ENCODE data around the gene UGT1A6. TPM values are rescaled to one million over a fixed set of nuclear protein-coding genes. Genes with fewer than 3 reads are reported as not detected.

UGT1A6 gene
- total RNA-seq, 4 donors from 2014 or later = 13.5 to 40.2 (median 18.1) TPM

GRCh38 chr2:233712611-233713261, 20.0 kb downstream of the UGT1A6 start, which contains the start of gene UGT1A5:
Gene UGT1A5, plus strand, starts transcription at chr2:233712907. Its CDS starts 85 bp downstream, at chr2:233712992.
- in situ Hi-C loops (cut with MboI; ENCODE audit: low pct_ligation_motif_present in 1 of 4, low pct_unique_long_range_greater_than_20kb in 1 of 4, low sequenced_read_pairs in 3 of 4) (loop anchor here in 1 of 4 donors (25.0 kb wide), 1 partner anchor 250 kb away; no protein-coding TSS in a partner anchor), intact Hi-C loops (cut with DNase I; ENCODE audit: low total_unique reads) (no loop called here)
- Histone ChIP-seq H3K36me3 (no peaks in the 10 kb centered on the region), H3K27me3 (no peaks in the 10 kb centered on the region), H3K9me3 (no peaks in the 10 kb centered on the region), H3K4me3 (no peak within 1 kb of the TSS), H3K4me1 (peaks cover 0 to 4% (median 1%) of the 10 kb centered on the region in 4 donors), H3K27ac (no peak within 1 kb of the TSS)
- WGBS, 2 donors (ENCODE audit: low coverage in 1 of 2) = 76 to 78% methylated on average over 8 to 14 of the region's 14 CpGs
- TF ChIP-seq POLR2A (IDR thresholded peaks at IDR 0.05) (no peak), POLR2AphosphoS5 (IDR thresholded peaks at IDR 0.05) (no peak), CTCF (IDR thresholded peaks at IDR 0.05) (no peak), EP300 (IDR thresholded peaks at IDR 0.05; ENCODE audit: low read depth) (no peak)
- no peak for DNase-seq

GRCh38 chr2:233713262-233713615, 20.5 kb downstream of the UGT1A6 start:
- no peaks in the 10 kb centered on the region for H3K9me3 ChIP-seq
- no peaks in the 10 kb centered on the region for H3K36me3 ChIP-seq
- 82 to 84% methylated on average over 4 to 7 of the region's 7 CpGs for WGBS, 2 donors (ENCODE audit: low coverage in 1 of 2)
- TF ChIP-seq EP300 (IDR thresholded peaks at IDR 0.05; ENCODE audit: low read depth) (no peak), POLR2AphosphoS5 (IDR thresholded peaks at IDR 0.05) (no peak), CTCF (IDR thresholded peaks at IDR 0.05) (no peak)
- in situ Hi-C loops (cut with MboI; ENCODE audit: low pct_ligation_motif_present in 1 of 4, low pct_unique_long_range_greater_than_20kb in 1 of 4, low sequenced_read_pairs in 3 of 4) = loop anchor here in 1 of 4 donors (25.0 kb wide), 1 partner anchor 251 kb away; no protein-coding TSS in a partner anchor
- no peak for DNase-seq
- no peaks in the 10 kb centered on the region for H3K27me3 ChIP-seq
- H3K4me1 ChIP-seq = peaks cover 0 to 4% (median 1%) of the 10 kb centered on the region in 4 donors
- no peak overlapping the region for H3K27ac ChIP-seq
- intact Hi-C loops (cut with DNase I; ENCODE audit: low total_unique reads) = no loop called here
- no peak overlapping the region for H3K4me3 ChIP-seq

GRCh38 chr2:233714121-233714520, 21.4 kb downstream of the UGT1A6 start:
- H3K36me3 ChIP-seq = no peaks in the 10 kb centered on the region
- no peak overlapping the region for H3K27ac ChIP-seq
- TF ChIP-seq CTCF (IDR thresholded peaks at IDR 0.05) (no peak), EP300 (IDR thresholded peaks at IDR 0.05; ENCODE audit: low read depth) (no peak), POLR2AphosphoS5 (IDR thresholded peaks at IDR 0.05) (no peak), POLR2A (IDR thresholded peaks at IDR 0.05) (no peak)
- intact Hi-C loops (cut with DNase I; ENCODE audit: low total_unique reads) = no loop called here
- H3K27me3 ChIP-seq = no peaks in the 10 kb centered on the region
- no peaks in the 10 kb centered on the region for H3K9me3 ChIP-seq
- in situ Hi-C loops (cut with MboI; ENCODE audit: low pct_ligation_motif_present in 1 of 4, low pct_unique_long_range_greater_than_20kb in 1 of 4, low sequenced_read_pairs in 3 of 4) = loop anchor here in 1 of 4 donors (25.0 kb wide), 1 partner anchor 252 kb away; no protein-coding TSS in a partner anchor
- no peak for DNase-seq
- 50 to 68% methylated on average over 1 to 2 of the region's 2 CpGs for WGBS, 2 donors (ENCODE audit: low coverage in 1 of 2)
- no peak overlapping the region for H3K4me3 ChIP-seq
- peaks cover 0 to 4% (median 1%) of the 10 kb centered on the region in 4 donors for H3K4me1 ChIP-seq

- Histone ChIP-seq H3K36me3 (no peaks in the 10 kb centered on the region), H3K4me3 (no peak within 1 kb of the TSS), H3K4me1 (no peaks in the 10 kb centered on the region), H3K27me3 (no peaks in the 10 kb centered on the region), H3K9me3 (no peaks in the 10 kb centered on the region), H3K27ac (no peak within 1 kb of the TSS)
- DNase-seq = no peak
- intact Hi-C loops (cut with DNase I; ENCODE audit: low total_unique reads) = no loop called here
- TF ChIP-seq POLR2A (IDR thresholded peaks at IDR 0.05) (no peak), EP300 (IDR thresholded peaks at IDR 0.05; ENCODE audit: low read depth) (no peak), POLR2AphosphoS5 (IDR thresholded peaks at IDR 0.05) (no peak), CTCF (IDR thresholded peaks at IDR 0.05) (no peak)
- WGBS, 2 donors (ENCODE audit: low coverage in 1 of 2) = 81 to 89% methylated on average over 5 to 7 of the region's 7 CpGs
- in situ Hi-C loops (cut with MboI; ENCODE audit: low pct_ligation_motif_present in 1 of 4, low pct_unique_long_range_greater_than_20kb in 1 of 4, low sequenced_read_pairs in 3 of 4) = loop anchor here in 1 of 4 donors (25.0 kb wide), 1 partner anchor 256 kb away; no protein-coding TSS in a partner anchor
These were observed 25.9 kb downstream of the UGT1A6 start, which contains the start of gene UGT1A4 for GRCh38 chr2:233718552-233718951. Gene UGT1A4, plus strand, starts transcription at chr2:233718736. Its CDS starts 85 bp downstream, at chr2:233718821.
